Stimulated activated CD8-positive, alpha-beta memory T cell treated with anti-CD3 and anti-CD28 coated beads, Interleukin-4, amount 100 ng/mL, for 24 hours (primary cell): Measurements from ENCODE around the gene AP2A2.
"Not testable (repeated sequence)": the region's sequence is repeated elsewhere in the genome, so short reads cannot be mapped to it uniquely, and the experiment has no call there.

Experiments
- DNase-seq: peaks from one replicate; pipeline ENCODE4 v3.0.0-alpha.2; 2020; ENCODE audit warnings: low read depth

AP2A2 gene

DNA sequence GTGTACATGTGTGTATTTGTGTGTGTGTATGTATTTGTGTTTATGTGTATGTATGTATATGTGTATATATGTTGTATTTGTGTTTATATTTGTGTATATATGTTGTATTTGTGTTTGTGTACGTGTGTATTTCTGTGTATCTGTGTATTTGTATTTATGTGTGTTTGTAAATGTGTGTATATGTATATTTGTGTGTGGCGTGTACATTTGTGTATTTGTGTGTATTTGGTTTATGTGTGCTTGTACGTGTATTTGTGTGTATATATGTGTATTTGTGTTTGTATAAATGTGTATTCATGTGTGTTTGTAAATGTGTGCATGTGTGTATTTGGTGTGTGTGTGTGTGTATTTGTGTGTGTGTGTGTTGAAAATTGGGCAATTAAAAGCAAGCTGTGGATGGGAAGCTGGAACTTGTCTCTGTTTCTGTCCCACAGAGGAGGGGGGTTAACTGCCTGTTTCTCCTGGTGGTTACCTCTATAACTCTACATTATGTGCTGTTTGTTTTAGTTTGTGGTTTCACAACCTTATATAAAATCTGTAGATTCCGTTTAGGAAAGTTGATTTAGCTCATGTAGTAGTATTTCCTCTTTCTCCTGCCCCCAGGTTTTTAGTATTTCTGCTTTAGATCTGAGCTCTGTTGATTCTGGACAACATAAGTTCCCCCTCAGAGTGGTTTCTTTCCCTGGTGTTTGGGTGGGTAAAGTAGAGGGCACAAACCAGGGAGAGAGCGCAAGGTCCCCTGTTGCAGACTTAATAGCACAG is 28.9 kb downstream of the AP2A2 start:
- DNase-seq: no peak

DNA sequence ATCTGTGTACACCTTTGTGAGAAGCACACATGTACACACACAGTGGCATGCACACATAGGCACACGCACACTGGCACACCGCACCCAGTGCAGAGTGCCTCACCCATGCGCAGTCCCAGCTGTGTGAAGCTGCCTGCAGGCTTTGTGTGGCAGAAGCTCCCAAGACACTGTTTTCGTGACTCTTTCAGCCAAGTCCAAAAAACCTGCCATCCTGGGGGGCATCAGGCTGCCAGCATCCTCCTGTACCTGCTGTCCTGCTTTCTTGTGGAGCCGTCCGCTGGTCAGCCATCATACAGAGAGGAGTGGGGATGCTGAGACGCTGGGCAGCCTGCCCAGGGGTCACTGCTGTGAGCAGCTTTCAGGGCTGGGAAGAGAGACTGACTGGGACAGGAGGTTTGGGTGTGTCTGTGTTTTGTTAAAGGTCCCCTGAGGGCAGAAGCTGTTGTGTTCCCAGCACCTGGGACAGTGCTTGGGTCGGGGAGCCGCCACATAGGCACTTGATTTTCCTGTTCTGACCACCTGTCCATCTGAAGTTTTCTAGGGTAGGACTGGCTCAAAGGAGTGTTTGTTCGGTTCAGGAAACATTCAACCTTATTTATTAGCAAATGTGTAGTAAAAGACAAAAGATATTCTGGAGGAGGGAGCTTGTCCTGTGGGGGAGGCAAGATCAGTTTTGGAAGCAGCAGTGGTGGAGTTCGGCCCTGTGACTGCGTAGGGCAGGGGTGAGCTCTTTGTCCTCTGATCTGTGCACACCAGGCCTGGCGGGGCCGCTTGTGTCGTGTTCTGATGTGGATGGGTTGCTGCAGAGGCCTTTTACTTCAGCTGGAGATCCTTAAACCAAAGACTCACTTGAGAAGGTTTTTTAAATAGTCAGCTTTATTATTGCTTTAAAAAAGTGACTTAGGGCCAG is 29.7 kb downstream of the AP2A2 start:
- DNase-seq: no peak

DNA sequence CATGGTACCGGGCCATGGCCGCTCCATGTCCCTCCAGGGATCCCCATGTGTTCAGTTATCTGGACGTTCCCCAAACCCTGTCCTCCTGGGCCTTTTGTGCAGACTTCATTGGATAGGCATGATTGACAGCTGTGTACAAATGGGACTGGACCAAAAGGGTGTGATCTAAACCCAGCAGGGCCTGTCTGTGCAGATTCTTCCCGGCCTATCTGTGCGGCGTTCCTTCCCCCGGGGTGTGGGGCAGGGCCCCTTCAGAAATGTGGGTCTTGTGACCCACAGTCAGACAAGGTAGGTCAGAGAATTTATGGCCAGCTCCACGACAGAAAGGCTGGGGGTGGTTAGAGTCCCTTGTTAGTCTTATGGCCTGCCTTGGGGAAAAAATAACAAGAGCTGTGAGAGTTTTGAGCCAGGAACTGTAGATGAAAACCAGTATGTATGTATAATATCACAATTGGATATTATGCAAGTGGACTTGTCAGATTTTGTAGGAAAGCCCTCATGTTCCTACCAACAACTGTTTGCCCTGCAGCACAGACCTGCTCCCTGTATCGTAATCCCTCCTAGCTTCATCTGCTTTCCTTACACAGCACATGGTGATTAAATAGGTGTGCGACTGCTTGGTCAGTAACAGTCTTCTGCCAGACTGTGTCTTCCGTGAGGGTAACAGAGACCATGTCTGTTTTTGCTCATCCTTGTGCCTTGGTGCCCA is 31.7 kb downstream of the AP2A2 start:
- no peak for DNase-seq

DNA sequence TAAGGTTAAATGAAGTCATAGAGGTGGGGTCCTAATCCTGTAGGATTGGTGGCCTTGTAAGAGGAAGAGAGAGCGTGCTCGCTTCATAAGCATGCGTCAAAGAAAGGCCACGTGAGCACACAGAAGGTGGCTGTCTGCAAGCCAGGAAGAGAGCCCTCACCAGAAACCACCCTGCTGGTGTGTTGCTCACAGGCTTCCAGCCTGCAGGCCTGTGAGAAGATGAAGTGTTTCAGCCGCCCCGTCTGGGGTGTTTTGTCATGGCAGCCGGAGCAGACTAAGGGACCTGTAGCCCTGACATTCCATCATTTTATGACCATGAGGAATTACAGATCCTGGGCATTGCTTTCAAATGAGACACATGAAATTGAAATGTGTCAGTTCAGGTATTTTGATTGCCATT is 32.4 kb downstream of the AP2A2 start:
- DNase-seq: no peak

DNA sequence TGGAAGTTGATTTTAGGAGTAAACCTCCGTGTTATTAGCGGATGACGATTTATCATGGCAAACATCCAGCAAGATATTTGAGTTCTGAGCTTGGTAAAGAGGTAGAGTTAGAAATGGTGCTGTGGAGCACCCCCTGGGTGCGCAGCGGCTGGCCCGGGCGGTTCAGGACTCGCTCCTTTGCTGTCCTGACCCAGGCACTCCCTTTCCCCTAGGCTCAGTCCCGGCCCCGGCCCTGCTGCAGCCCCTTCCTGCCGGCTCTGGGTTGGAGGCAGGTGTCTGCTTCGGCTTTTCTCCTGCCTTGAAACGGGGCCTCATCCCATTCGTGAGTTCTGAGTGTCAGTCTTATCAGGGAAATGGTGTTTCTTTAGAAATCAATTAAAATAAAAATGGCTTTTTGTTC is 33.4 kb downstream of the AP2A2 start:
- no peak for DNase-seq

DNA sequence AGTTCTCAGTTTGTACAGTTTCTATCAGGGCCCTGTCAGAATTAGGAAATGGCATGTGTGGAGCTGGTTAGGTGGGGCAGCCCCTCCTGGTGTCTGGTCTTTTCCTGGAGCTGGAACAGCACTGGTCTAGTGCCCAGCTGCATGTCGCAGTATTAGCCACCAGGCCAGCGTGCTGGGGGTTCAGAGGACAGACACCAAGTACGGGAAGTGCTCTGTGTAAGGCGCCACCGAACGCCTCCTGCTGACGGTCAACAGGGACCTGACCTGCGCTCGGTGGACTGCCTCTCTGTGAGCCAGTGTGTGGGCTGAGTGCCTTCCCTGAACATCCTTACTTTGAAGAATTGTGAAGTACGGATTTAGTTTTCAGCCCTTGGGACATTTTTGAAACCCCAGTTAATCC is 33.9 kb downstream of the AP2A2 start:
- no peak for DNase-seq

DNA sequence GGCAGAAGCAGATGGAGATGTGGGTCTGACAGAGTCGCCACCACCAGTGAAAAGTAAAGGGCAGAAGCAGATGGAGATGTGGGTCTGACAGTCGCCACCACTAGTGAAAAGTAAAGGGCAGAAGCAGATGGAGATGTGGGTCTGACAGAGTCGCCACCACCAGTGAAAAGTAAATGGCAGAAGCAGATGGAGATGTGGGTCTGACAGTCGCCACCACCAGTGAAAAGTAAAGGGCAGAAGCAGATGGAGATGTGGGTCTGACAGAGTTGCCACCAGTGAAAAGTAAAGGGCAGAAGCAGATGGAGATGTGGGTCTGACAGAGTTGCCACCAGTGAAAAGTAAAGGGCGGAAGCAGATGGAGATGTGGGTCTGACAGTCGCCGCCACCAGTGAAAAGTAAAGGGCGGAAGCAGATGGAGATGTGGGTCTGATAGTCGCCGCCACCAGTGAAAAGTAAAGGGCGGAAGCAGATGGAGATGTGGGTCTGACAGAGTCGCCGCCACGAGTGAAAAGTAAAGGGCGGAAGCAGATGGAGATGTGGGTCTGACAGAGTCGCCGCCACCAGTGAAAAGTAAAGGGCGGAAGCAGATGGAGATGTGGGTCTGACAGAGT is 35.7 kb downstream of the AP2A2 start:
- not testable (repeated sequence) for DNase-seq

DNA sequence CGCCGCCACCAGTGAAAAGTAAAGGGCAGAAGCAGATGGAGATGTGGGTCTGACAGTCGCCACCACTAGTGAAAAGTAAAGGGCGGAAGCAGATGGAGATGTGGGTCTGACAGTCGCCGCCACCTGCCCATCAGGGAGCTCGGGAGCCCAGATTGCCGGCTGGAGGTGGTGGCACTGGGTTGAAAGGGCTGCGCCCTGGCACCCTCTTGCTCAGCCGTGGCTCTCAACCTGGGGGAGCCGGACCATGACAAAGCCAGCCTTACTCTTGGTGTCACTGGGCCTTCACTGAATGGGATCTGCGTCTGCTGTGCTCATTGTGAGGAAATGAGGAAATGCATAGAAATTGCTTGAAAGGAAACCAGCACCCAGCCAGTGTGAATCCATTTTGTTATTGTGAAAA is 36.3 kb downstream of the AP2A2 start:
- DNase-seq: no peak

DNA sequence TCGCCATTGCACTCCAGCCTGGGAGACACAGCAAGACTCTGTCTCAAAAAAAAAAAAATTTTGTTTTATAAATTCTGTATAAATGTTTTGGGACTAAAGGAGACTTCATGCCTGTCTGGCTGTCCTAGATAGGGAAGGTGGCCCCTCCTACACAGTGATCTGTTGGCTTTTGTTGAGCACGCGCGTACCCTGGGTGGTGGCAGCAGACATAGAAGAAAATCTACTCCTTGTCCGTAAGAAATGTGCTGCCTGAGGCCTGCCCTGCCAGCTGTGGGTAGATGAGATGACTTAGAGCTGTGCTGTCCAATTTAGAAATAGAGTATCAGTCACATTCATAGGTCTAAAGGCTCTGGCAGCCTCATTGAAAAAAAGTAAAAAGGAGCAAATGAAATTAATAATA is 37.0 kb downstream of the AP2A2 start:
- no peak for DNase-seq

DNA sequence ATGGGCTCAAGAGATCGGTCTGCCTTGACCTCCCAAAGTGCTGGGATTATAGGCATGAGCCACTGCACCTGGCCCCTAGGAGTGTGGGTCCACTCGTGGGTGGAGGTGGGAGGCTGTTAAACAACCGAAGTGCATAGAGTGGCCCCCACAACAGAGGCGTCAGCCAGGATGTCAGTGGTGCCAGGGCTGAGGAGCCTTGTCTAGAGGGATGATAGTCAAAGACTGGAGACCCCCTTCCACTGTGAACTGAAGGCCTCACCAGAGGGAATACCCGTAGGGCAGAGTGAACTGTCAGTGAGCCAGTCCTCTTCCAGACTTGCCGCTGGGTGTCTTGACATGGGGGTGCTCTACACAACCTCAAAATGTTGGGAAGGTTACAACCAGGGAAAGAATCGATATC is 38.2 kb downstream of the AP2A2 start:
- no peak for DNase-seq

DNA sequence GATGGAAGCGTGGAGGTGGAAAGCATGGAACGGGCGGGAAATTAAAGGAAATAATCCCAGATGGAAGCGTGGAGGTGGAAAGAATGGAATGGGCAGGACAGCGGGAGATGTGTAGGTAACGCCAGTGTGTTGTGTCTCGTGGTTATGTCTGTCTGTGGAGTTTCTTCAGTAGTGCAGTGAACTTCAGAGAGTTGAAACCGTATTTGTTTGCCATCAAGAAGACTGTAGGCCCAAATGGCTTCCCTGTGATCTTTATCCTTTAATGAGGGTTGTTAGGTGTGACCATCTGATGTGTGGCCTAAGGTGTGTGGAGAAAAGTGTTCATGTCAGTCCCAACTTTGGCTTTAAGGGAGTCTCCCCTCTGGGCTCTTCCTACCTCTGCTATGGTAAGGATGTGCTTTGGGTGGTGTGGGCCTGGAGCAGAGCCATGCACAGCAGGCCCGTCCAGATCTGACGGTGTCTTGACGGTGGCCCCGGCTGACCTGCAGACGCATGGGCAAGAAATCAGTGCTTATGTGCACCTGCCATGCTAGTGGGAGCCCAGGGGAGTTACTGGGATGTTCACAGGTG is 39.6 kb downstream of the AP2A2 start:
- DNase-seq: no peak

DNA sequence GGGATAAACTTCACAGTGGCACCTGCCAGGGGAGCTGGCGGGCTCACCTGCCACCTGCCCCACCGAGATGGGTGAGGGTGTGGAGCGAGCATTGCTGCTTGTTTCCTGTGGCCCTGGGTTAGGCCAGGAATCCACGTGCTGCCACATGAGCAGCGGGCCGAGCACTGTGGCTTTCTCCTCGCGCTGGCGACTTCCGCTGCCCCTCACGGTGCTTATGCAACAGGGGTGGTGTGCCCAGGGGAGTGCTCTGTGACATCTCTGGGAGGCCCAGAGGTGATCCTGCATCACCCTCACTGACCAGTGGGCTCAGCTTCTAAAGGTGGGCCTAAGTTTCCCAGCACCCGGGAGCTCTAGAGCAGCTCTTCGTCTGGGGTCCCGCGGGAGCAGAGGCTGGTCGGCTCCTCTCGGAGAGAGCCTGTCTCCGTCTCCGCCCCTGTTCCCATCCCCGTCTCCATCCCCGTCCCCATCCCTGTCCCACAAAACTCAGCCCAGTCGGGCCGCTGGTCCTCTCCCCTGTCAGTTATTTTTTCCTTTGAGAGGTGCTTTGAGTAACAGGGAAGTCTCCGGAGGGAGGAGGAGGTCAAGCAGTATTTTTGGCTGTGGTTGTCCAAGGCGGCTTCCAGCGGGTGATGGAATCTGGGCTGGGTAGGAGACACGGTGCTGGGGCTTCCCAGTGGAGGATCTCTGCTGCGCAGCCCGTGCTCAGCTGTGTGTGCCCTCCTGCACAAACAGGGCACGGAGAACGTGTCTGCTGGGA is 42.5 kb downstream of the AP2A2 start:
- no peak for DNase-seq

DNA sequence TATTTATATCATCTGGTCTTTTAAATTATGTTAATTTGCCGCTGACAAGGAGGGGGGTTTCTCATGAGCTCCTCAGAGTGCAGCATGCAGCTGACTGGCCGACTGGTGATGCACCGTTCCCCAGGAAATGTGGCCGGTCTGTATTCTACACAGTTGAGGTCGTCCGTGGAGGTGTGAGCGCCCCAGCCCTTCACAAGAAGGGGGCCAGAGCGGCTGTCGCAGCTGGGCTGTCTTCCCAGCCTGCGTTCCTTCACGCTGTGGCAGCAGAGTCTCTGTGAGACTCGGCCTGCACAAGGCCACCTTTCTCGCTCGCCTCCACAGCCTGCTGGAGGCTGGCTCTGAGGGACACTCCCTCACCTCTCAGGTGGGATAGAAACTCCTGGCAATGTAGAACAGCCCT is 43.2 kb downstream of the AP2A2 start:
- DNase-seq: no peak

DNA sequence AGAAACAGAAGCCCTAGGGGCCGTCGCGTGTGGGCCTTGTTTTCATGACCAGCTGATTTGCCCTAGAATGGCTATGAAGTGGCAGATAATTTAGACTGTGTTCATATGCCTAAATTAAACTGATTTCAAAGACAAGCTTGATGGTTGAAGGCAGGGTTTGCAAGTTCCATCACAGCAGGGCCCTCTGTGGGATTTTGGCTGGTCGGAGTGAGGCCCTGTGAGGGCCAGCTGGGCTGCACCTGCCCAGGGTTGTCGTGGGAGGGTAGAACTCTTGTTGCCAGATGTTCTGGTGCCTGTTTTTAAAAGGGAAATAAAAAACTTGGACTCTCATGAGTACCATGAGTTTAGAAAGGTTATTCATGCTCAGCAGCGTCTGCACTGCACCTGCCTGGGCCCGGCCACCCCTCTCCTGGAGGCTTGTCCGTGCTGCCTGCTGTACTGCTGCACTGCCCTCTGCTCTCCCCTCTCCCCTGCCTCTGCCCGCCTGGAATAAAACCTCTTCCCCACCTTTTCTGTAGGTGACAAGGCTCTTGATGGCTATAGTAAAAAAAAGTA is 44.1 kb downstream of the AP2A2 start:
- DNase-seq: no peak

DNA sequence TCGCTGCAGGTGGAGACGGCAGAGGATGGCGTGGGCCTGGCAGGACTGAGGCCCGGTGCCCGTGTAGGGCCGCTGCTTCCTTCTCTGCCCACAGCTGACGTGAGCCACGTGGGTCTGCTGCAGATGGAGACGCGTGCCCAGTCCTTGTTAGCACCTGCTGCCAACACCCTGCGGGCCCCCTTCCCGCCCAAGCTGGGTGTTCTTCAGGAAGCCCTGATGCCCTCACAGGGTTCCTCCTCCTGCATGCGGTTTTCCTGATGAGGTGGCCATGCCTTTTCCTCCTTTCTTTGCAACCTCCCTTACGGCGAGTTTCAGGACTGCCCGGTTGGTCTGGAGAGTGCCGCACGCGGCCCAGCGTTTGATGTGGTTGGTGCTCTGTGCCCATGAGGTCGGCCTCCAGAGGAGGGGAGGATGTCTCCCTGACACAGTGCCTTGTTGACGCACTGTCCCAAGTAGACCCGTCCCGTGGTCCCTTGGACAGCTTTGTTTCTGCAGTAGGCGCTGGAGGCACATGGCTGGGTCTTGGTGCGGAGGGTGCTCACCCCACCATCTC is 44.7 kb downstream of the AP2A2 start:
- DNase-seq: no peak

DNA sequence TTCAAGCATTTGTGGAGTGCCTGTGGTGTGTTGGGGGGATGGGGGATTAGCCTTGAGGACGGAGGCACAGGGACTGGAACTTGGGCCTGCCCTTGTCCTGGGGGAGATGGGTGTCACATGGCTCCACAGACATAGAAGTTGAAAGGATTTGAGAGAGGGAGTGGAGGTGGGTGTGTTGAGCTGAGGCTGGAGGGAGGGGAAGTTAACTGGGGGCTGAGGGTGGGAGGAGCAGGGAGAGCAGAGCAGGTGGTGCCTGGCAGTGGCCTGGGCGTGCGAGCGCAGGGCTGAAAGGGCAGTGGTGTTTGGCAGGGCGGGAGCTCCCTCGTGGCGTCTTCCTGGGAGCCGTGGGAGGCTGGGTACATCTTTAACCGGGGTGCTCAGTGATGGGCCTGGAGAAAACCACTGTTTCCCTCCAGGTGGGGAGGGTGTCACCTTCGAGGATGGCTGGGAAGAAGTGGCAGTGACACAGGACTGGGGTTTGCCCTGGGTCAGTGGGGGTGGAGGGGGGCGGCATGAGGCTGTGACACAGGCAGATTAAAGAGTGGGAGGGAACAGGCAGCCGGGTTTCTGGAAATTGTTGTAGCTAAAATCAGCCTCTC is 45.5 kb downstream of the AP2A2 start:
- DNase-seq: no peak

DNA sequence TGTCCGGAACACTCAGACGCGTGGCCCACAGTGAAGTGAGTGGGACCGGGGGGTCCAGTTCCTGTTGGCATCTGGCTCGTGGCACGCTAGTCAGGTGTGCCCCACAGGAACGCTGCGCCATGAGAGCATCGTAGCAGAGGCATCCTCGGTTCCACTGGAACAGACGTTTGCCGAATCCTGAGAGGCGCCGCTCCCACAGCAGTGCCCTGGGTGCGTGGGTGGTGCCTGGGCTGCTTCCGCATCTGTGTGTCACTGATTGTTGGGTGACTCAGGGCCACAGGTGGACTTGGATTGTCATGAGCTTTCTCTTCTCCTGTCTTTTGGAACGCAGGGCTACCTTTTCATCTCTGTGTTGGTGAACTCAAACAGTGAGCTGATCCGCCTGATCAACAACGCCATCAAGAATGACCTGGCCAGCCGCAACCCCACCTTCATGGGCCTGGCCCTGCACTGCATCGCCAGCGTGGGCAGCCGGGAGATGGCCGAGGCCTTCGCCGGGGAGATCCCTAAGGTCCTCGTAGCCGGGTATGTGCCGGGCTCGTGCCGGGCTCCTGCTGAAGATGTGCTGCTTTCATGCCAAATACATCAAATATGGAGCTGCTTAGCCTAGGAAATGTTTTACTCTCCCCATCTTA is 46.2 kb downstream of the AP2A2 start:
- DNase-seq: no peak

DNA sequence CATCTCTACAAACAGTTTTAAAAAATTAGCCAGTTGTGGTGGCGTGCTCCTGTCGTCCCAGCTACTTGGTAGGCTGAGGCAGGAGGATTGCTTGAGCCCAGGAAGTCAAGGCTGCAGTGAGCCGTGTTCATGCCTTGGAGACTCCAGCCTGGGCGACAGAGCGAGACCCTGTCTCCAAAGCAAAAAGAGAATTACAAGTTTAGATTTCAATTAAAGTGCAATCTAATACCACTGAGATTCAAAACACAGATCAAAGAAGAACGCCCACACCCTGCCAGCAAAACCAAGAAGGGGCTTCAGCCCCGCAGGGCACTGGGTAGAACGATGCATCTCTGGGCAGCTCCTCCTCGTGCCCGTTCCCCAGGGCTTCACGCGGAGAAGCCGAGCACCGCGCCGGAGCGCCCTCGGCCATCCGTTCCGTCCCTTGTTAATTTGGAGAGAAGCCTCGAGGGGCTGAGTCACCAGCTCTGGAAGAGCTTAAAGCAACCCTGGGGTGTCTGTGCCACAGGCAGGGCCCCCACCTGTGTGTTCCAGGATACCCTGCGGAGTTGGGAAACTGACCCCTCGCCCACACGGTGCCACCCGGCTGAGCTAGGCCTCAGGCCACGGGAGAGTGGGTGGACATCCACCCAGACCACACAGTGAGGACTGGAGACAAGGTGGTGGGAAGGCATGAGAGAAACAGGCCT is 47.0 kb downstream of the AP2A2 start:
- no peak for DNase-seq

DNA sequence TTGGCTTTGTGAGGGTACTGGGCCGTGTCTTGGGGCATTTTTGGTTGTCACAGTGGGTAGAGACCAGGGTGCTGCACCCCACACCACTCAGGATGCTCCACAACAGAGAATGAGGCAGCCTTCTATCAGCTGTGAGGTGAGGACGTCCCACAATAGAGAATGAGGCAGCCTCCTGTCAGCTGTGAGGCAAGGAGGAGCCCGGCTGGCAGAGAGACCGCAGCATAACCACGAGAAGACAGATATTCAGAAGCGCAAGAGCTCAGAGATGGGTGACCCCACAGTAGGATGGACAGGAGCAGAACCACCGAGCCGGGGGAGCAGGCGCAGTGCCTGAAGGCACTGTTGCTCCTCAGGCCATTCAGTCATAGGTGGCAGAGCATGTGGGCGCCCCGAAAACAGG is 47.6 kb downstream of the AP2A2 start:
- DNase-seq: no peak
